ENCODE measurements around the gene OSTN.

- TF ChIP-seq, protein P1, sequence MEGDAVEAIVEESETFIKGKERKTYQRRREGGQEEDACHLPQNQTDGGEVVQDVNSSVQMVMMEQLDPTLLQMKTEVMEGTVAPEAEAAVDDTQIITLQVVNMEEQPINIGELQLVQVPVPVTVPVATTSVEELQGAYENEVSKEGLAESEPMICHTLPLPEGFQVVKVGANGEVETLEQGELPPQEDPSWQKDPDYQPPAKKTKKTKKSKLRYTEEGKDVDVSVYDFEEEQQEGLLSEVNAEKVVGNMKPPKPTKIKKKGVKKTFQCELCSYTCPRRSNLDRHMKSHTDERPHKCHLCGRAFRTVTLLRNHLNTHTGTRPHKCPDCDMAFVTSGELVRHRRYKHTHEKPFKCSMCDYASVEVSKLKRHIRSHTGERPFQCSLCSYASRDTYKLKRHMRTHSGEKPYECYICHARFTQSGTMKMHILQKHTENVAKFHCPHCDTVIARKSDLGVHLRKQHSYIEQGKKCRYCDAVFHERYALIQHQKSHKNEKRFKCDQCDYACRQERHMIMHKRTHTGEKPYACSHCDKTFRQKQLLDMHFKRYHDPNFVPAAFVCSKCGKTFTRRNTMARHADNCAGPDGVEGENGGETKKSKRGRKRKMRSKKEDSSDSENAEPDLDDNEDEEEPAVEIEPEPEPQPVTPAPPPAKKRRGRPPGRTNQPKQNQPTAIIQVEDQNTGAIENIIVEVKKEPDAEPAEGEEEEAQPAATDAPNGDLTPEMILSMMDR (IDR thresholded peaks at IDR 0.05; ENCODE audit: insufficient read depth, low read length), result no peak
- no peak for TF ChIP-seq GABPA (IDR thresholded peaks at IDR 0.05; ENCODE audit: low read depth)
- TF ChIP-seq REST (IDR thresholded peaks at IDR 0.05; ENCODE audit: insufficient replicate concordance, low read depth), result no peak
- no peak for TF ChIP-seq POLR2AphosphoS5 (IDR thresholded peaks at IDR 0.05; ENCODE audit: low read depth)
These were observed 32.7 kb upstream of the OSTN start for GRCh38 chr3:191166368-191166767.

Measured in HL-60 (cell line).